Stimulated activated naive CD8-positive, alpha-beta T cell treated with anti-CD3 and anti-CD28 coated beads, Interleukin-15, amount 100 ng/mL, for 72 hours (primary cell): ENCODE data around the gene GPRIN3.
A peak's percentile ranks its signal among the peaks of the same experiment; 100 is the strongest.

Source experiments
- ATAC-seq: fragments of 150-1000 bp; cut with Tn5 transposase; 2 replicates; pipeline ENCODE4 v1.10.0; 2021; ENCODE audit warnings: mild to moderate bottlenecking, moderate library complexity
- DNase-seq, 2 donors: peaks; one replicate each; pipeline ENCODE4 v3.0.0; 2021 to 2022
- H3K27ac Mint-ChIP-seq, 2 donors: one replicate each; pipeline ENCODE4 v1.8.0; 2022; ENCODE audit warnings: mild to moderate bottlenecking in 2 of 2, mixed read lengths in 2 of 2, moderate library complexity in 2 of 2
- H3K27me3 Mint-ChIP-seq: one replicate; pipeline ENCODE4 v1.8.0; 2022; ENCODE audit warnings: mixed read lengths
- H3K4me1 Mint-ChIP-seq: one replicate; pipeline ENCODE4 v1.8.0; 2022; ENCODE audit warnings: mild to moderate bottlenecking, mixed read lengths
- H3K4me3 Mint-ChIP-seq, 2 donors: one replicate each; pipeline ENCODE4 v1.8.0; 2022; ENCODE audit warnings: mild to moderate bottlenecking in 2 of 2, mixed read lengths in 2 of 2, moderate library complexity in 1 of 2
- H3K9me3 Mint-ChIP-seq, 2 donors: one replicate each; pipeline ENCODE4 v1.8.0; 2022; ENCODE audit warnings: mixed read lengths in 2 of 2

Gene GPRIN3

DNA sequence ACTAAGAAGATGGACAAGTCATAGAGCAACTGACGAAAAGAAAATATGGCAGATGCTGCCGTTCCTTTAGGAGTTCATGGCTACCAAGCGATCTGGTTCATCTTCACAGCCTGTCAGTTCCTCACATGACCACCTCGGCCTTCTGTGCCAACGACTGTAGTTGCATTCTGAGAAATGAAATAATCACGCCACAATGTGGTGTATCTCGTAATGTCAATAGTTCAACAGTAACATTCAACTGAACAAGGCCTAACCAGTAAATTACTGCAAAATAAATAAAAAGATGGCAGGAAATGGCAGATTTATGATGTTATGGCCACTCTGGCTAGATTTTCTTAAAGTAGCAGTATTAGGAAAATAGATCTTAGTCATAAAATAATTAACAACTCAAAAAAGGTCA lies 4.4 kb downstream of the GPRIN3 start:
- H3K4me3 Mint-ChIP-seq: peak overlapping the region; percentile 71 to 77
- ATAC-seq: peak; percentile 43
- H3K27ac Mint-ChIP-seq: peak overlapping the region; percentile 89 to 92
- peaks cover 71% of the 10 kb centered on the region for H3K4me1 Mint-ChIP-seq
- no peaks in the 10 kb centered on the region for H3K27me3 Mint-ChIP-seq
- peak; percentile 39 to 58 for DNase-seq
- H3K9me3 Mint-ChIP-seq: no peaks in the 10 kb centered on the region

GRCh38 chr4:89301902-89302301 lies 5.7 kb downstream of the GPRIN3 start:
- no peaks in the 10 kb centered on the region for H3K27me3 Mint-ChIP-seq
- H3K4me3 Mint-ChIP-seq: peak overlapping the region; percentile 44 to 53
- DNase-seq: no peak

GRCh38 chr4:89301003-89301402 lies 6.6 kb downstream of the GPRIN3 start:
- no peaks in the 10 kb centered on the region for H3K27me3 Mint-ChIP-seq
- ATAC-seq: no peak
- no peaks in the 10 kb centered on the region for H3K9me3 Mint-ChIP-seq
- H3K4me3 Mint-ChIP-seq: peak overlapping the region; percentile 44 to 53
- peaks cover 84% of the 10 kb centered on the region for H3K4me1 Mint-ChIP-seq
- no peak for DNase-seq
- H3K27ac Mint-ChIP-seq: peak overlapping the region in 1 of 2 donors; percentile 67

More at GRCh38 chr4:89301902-89302301, 5.7 kb downstream of the GPRIN3 start:
- peaks cover 78% of the 10 kb centered on the region for H3K4me1 Mint-ChIP-seq
- no peak for ATAC-seq
- no peaks in the 10 kb centered on the region for H3K9me3 Mint-ChIP-seq
- H3K27ac Mint-ChIP-seq: no peak overlapping the region

DNA sequence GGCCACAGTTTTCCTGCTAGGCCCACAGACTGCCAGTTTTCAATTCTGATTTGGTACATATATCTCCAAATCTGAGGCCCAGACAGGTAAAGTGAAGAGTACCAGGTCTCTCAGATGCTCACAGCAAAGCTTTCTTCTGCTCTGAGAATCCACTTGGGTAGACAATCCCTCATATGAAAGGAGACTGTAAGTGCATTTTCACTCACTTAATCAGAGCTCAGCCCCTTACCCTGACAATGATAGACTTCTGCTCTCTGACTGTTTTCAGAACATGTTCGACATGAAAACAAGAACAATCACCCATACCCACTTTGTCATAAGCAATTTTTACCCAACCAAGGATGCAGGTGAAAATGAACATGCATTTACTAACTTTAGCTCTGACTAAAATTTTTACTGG lies 7.1 kb downstream of the GPRIN3 start:
- peak overlapping the region; percentile 13 to 57 for H3K4me3 Mint-ChIP-seq
- no peak for DNase-seq
- peaks cover 82% of the 10 kb centered on the region for H3K4me1 Mint-ChIP-seq
- peak overlapping the region in 1 of 2 donors; percentile 52 for H3K27ac Mint-ChIP-seq
- no peaks in the 10 kb centered on the region for H3K27me3 Mint-ChIP-seq
- no peaks in the 10 kb centered on the region for H3K9me3 Mint-ChIP-seq
- ATAC-seq: no peak

DNA sequence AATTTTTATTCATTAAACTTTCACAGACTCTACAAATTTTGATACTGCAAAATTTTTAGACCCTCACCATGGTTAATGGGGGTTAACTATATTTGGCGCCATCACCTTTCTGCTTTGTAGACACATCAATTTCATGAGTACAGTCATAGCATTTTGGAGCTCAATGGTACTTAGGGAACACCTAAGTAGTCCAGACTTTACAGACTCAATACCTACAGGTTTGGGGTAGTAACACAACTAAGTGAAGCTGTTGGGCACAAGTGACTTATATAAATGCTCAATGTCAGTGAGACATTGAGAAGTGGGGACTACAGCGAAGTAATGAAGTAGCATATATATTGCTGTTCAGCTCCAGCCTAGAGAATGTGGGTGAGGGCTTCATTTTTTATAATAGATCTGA lies 7.5 kb downstream of the GPRIN3 start:
- H3K4me1 Mint-ChIP-seq: peaks cover 82% of the 10 kb centered on the region
- H3K27me3 Mint-ChIP-seq: no peaks in the 10 kb centered on the region
- no peak for ATAC-seq
- H3K4me3 Mint-ChIP-seq: peak overlapping the region; percentile 13 to 57
- no peaks in the 10 kb centered on the region for H3K9me3 Mint-ChIP-seq
- DNase-seq: no peak
- peak overlapping the region in 1 of 2 donors; percentile 52 for H3K27ac Mint-ChIP-seq

DNA sequence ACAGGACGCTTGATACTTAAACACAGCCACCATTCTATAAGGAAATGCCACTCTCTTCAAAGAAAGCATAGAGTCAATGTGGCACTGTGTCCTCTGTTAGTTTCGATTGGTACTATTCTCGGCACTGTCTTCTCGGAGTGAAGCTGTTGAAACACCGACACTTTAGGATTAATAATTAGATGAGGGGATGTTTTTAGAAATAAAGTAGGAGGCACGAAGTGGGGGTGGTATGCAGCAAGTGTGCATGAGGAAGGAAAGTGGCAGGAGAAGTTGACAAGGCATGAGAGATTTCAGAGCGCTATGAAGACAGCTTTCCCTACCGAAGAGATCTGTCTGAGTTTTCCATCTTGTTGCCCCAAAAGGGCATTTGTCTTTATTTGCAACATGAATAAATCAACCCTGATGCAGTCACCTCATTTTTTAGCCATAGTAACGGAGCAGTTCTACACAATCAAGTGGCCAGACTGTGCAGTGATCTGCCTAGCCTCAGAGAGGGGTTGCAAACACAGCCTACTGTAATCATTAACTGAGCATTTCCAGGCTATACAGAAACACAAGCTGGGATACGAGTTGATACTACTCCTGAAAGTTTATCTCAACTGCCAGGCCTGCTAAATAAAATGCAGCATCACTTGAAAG lies 8.3 kb downstream of the GPRIN3 start:
- no peaks in the 10 kb centered on the region for H3K27me3 Mint-ChIP-seq
- ATAC-seq (peak; percentile 57), DNase-seq (no peak)
- peak overlapping the region; percentile 98 for H3K27ac Mint-ChIP-seq
- peak overlapping the region; percentile 88 to 89 for H3K4me3 Mint-ChIP-seq
- peaks cover 80% of the 10 kb centered on the region for H3K4me1 Mint-ChIP-seq
- H3K9me3 Mint-ChIP-seq: no peaks in the 10 kb centered on the region

DNA sequence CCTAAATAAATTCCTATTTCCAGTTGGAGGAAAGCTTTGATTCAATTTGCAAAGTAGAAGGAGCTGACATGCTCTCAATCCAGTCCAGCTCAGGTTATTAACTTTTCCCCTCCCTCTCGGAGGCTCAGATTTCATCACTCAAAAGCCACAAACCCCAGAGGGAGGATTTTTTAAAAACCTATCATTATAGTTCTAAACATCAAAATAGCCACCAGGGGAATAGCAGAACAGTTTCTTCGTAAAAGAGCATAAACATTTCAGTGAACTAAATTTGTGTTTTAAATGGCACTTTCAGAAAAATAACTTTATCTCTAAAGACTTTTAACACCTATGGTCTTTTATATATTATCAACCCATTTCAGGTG lies 8.8 kb downstream of the GPRIN3 start:
- Mint-ChIP-seq H3K27ac (peak overlapping the region; percentile 98), H3K4me3 (peak overlapping the region; percentile 88 to 89), H3K4me1 (peaks cover 81% of the 10 kb centered on the region), H3K27me3 (no peaks in the 10 kb centered on the region), H3K9me3 (no peaks in the 10 kb centered on the region)
- ATAC-seq (peak; percentile 35), DNase-seq (peak in 1 of 2 donors; percentile 40)

DNA sequence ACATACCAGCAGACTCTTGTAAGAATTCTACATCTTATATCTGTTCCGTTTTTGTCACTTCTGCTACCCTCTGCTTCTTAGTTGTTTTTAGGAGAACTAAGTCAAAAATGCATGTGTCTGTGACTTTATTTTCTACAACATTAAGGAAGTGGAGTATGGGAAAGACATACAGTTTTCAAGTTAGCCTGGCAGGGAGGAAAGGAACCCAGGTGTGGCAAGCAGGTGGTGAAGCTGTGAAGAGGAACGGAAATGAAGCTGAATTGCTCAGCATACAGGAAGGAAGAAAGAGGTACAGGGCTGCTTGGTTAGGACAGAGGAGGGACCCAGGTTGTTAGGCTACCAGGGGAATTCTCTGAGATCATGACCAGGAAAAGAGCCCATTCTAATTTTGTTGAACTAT lies 9.4 kb downstream of the GPRIN3 start:
- peak overlapping the region; percentile 73 to 89 for H3K4me3 Mint-ChIP-seq
- H3K27me3 Mint-ChIP-seq: no peaks in the 10 kb centered on the region
- H3K9me3 Mint-ChIP-seq: no peaks in the 10 kb centered on the region
- ATAC-seq: peak; percentile 54
- peak in 1 of 2 donors; percentile 39 for DNase-seq
- peak overlapping the region; percentile 61 to 95 for H3K27ac Mint-ChIP-seq
- peaks cover 81% of the 10 kb centered on the region for H3K4me1 Mint-ChIP-seq

GRCh38 chr4:89296896-89297295 lies 10.7 kb downstream of the GPRIN3 start:
- H3K4me3 Mint-ChIP-seq: peak overlapping the region in 1 of 2 donors; percentile 17
- H3K9me3 Mint-ChIP-seq: no peaks in the 10 kb centered on the region
- H3K27me3 Mint-ChIP-seq: no peaks in the 10 kb centered on the region
- H3K4me1 Mint-ChIP-seq: peaks cover 85% of the 10 kb centered on the region
- DNase-seq (no peak), ATAC-seq (no peak)
- peak overlapping the region in 1 of 2 donors; percentile 43 for H3K27ac Mint-ChIP-seq

- no peak for ATAC-seq
- DNase-seq: no peak
- Mint-ChIP-seq H3K4me3 (peak overlapping the region in 1 of 2 donors; percentile 17), H3K9me3 (no peaks in the 10 kb centered on the region), H3K4me1 (peaks cover 85% of the 10 kb centered on the region), H3K27me3 (no peaks in the 10 kb centered on the region), H3K27ac (no peak overlapping the region)
Measured at GRCh38 chr4:89296399-89296798, 11.2 kb downstream of the GPRIN3 start.

DNA sequence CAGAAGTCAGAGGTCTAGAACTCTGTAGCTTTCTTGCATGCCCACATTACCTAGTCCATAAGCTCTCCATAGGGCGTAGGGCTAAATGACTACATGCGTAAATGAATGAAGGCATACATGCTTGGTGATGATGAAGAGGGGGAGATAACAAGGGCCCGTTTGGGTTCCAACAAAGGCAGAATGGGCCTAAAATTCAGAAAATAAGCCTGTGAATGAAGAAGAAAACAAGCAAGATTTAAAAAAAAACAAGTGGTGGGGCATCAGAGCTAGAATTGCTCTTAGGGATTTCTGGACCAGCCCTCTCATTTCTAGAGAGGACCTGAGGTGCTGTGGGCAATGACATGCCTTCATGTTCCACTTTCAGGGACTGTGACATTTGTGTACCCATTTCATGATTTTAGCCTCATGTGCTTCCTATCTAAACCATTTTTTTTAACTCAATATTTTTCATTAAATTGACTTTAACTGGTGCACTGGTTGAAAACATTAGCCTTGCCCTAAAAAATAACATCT lies 12.1 kb downstream of the GPRIN3 start:
- no peaks in the 10 kb centered on the region for H3K27me3 Mint-ChIP-seq
- DNase-seq (peak; percentile 42 to 67), ATAC-seq (peak; percentile 68)
- H3K4me3 Mint-ChIP-seq: peak overlapping the region; percentile 62 to 72
- H3K4me1 Mint-ChIP-seq: peaks cover 85% of the 10 kb centered on the region
- peak overlapping the region; percentile 95 to 98 for H3K27ac Mint-ChIP-seq
- H3K9me3 Mint-ChIP-seq: no peaks in the 10 kb centered on the region

DNA sequence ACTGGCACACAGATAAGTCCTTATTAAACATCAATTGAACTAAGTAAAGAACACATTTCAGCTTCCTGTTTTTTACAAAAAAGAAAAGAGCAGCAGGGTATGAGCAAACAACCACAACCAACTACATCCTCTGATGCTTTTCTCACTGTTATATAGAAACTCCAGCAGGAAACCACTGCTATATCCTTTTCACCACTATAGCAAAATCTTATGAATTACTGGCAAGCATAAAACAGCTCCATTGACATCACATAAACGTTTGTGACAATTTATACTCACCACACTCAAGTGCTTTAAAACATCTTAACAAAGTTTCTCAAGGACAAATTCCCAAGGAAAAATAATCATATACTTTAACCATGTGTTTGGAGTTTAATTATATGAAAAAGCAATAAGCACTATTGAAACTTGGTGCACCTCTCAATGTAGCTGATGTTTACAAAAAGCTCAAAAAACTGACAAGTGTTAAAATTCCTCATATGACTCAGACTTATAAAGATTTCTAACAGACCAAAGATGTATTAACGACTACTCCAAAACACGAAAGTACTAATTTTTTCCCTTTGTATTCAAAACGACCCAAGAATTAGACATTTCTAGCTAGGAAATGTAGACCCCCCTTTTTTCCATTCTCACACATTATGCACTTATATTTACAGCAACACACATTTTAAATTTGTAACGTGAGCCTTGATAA lies 12.9 kb downstream of the GPRIN3 start:
- no peaks in the 10 kb centered on the region for H3K9me3 Mint-ChIP-seq
- H3K4me1 Mint-ChIP-seq: peaks cover 87% of the 10 kb centered on the region
- no peaks in the 10 kb centered on the region for H3K27me3 Mint-ChIP-seq
- DNase-seq: no peak
- peak overlapping the region; percentile 62 to 72 for H3K4me3 Mint-ChIP-seq
- H3K27ac Mint-ChIP-seq: peak overlapping the region; percentile 95 to 98
- peak; percentile 77 for ATAC-seq

DNA sequence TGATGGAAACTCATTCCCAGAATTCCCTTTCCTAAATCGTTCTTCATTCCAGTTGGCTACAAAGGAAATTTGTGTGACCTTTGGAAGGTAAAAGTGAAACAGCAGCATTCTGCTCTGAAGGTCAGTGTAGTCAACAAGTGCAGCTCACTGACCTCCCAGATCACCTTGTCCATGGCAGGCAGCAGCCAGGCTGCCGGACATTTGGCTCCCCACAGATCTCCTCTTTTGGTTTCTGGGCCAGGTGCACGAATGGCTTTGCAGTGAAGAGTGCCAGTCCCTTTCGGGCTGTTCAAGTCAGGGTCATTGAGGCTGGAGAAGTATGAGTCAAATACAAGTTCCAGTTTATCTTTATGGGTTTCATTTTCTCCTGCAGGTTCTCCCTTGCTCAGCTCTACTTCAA lies 14.3 kb downstream of the GPRIN3 start:
- Mint-ChIP-seq H3K9me3 (no peaks in the 10 kb centered on the region), H3K27ac (peak overlapping the region; percentile 93 to 95), H3K4me3 (peak overlapping the region; percentile 67 to 72), H3K27me3 (no peaks in the 10 kb centered on the region), H3K4me1 (peaks cover 89% of the 10 kb centered on the region)
- no peak for DNase-seq
- no peak for ATAC-seq

DNA sequence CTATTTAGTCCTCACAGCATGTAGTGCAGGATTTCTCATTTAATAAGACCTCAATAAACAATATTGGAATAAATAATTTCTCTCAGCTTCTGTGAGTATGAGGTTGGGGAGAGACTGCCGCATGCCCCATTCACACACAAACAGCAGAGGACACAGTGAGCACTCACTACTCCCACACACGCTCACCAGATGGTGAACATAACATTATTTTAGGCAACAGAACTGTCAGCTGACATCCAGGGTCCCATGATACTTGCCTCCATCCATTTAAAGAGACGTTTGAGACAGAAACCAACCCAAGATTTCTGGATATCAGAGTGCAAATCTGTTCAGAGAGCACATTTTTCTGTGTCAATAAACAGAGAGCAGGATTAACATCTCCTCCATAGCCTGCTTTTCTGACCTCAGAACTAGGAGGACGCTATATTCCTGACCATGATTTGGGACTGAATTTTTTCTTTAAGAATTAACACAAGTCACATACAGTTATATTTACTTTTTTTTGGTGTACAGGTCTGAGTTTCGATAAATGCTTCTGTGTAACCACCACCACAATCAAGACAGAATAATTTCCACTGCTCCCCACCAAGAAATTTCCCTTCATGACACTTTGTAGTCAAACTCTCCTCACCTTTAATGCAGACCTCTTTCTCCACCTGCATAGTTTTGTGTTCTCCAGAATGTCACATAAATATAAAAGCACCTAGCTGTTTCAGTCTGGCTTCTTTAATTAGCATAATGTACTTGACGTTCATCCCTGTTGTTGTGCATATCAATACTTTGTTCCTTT lies 16.7 kb downstream of the GPRIN3 start:
- Mint-ChIP-seq H3K4me3 (peak overlapping the region; percentile 58 to 62), H3K27me3 (no peaks in the 10 kb centered on the region), H3K4me1 (peaks cover 89% of the 10 kb centered on the region), H3K27ac (peak overlapping the region in 1 of 2 donors; percentile 70), H3K9me3 (no peaks in the 10 kb centered on the region)
- DNase-seq: no peak
- peak; percentile 29 for ATAC-seq

- no peaks in the 10 kb centered on the region for H3K27me3 Mint-ChIP-seq
- H3K9me3 Mint-ChIP-seq: no peaks in the 10 kb centered on the region
- H3K27ac Mint-ChIP-seq: peak overlapping the region; percentile 45 to 84
- H3K4me1 Mint-ChIP-seq: peaks cover 95% of the 10 kb centered on the region
- no peak for DNase-seq
- H3K4me3 Mint-ChIP-seq: peak overlapping the region; percentile 47 to 55
- peak; percentile 38 for ATAC-seq
Measured at GRCh38 chr4:89289312-89289711, 18.3 kb downstream of the GPRIN3 start.
